GM19351 (cell line): Measurements from ENCODE around the gene CHRNB4.

Experiments used
- ATAC-seq: cut with Tn5 transposase; IDR thresholded peaks from one replicate; pipeline ENCODE4 v1.9.1; 2021; ENCODE audit warnings: mild to moderate bottlenecking, moderate library complexity; ENCODE audit not compliant: unreplicated experiment

CHRNB4 gene

GRCh38 chr15:78671626-78672211, 30.7 kb upstream of the CHRNB4 start:
- ATAC-seq: no peak

- no peak for ATAC-seq
Measured at GRCh38 chr15:78668987-78669386, 28.0 kb upstream of the CHRNB4 start.

- no peak for ATAC-seq
Measured at GRCh38 chr15:78667578-78668236, 26.7 kb upstream of the CHRNB4 start.

- no peak for ATAC-seq
Measured at GRCh38 chr15:78666010-78666409, 25.0 kb upstream of the CHRNB4 start.

- no peak for ATAC-seq
Measured at GRCh38 chr15:78663703-78664102, 22.7 kb upstream of the CHRNB4 start.

GRCh38 chr15:78662028-78662427, 21.0 kb upstream of the CHRNB4 start:
- no peak for ATAC-seq

- no peak for ATAC-seq
Measured at GRCh38 chr15:78661001-78661400, 20.0 kb upstream of the CHRNB4 start.

- no peak for ATAC-seq
Measured at GRCh38 chr15:78660584-78660983, 19.6 kb upstream of the CHRNB4 start.

- no peak for ATAC-seq
Measured at GRCh38 chr15:78658823-78659222, 17.8 kb upstream of the CHRNB4 start.

- ATAC-seq: no peak
Measured at GRCh38 chr15:78654272-78654671, 13.3 kb upstream of the CHRNB4 start.

GRCh38 chr15:78651930-78652615, 11.1 kb upstream of the CHRNB4 start:
- no peak for ATAC-seq

GRCh38 chr15:78651007-78651406, 10.0 kb upstream of the CHRNB4 start:
- no peak for ATAC-seq

GRCh38 chr15:78650022-78650421, 9.0 kb upstream of the CHRNB4 start:
- no peak for ATAC-seq

GRCh38 chr15:78645009-78645408, 4.0 kb upstream of the CHRNB4 start:
- ATAC-seq: no peak

- no peak for ATAC-seq
Measured at GRCh38 chr15:78642331-78642730, 1.3 kb upstream of the CHRNB4 start.

- no peak for ATAC-seq
Measured at GRCh38 chr15:78641749-78642275, 802 bp upstream of the CHRNB4 start.

- no peak for ATAC-seq
Measured at GRCh38 chr15:78640527-78641101, 396 bp downstream of the CHRNB4 start.

- ATAC-seq: no peak
Measured at GRCh38 chr15:78638658-78639314, 2.2 kb downstream of the CHRNB4 start.

- ATAC-seq: no peak
Measured at GRCh38 chr15:78637776-78638435, 3.1 kb downstream of the CHRNB4 start.

GRCh38 chr15:78636378-78636859, 4.6 kb downstream of the CHRNB4 start:
- no peak for ATAC-seq
